GM21390 (cell line): ENCODE measurements around the gene CDC123.
A peak's percentile ranks its signal among the peaks of the same experiment; 100 is the strongest.
"Not testable (repeated sequence)": the region's sequence is repeated elsewhere in the genome, so short reads cannot be mapped to it uniquely, and the experiment has no call there.

Experiments used
- ATAC-seq: cut with Tn5 transposase; IDR thresholded peaks from one replicate; pipeline ENCODE4 v1.9.1; 2021; ENCODE audit not compliant: unreplicated experiment

The CDC123 gene, protein sequence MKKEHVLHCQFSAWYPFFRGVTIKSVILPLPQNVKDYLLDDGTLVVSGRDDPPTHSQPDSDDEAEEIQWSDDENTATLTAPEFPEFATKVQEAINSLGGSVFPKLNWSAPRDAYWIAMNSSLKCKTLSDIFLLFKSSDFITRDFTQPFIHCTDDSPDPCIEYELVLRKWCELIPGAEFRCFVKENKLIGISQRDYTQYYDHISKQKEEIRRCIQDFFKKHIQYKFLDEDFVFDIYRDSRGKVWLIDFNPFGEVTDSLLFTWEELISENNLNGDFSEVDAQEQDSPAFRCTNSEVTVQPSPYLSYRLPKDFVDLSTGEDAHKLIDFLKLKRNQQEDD

DNA sequence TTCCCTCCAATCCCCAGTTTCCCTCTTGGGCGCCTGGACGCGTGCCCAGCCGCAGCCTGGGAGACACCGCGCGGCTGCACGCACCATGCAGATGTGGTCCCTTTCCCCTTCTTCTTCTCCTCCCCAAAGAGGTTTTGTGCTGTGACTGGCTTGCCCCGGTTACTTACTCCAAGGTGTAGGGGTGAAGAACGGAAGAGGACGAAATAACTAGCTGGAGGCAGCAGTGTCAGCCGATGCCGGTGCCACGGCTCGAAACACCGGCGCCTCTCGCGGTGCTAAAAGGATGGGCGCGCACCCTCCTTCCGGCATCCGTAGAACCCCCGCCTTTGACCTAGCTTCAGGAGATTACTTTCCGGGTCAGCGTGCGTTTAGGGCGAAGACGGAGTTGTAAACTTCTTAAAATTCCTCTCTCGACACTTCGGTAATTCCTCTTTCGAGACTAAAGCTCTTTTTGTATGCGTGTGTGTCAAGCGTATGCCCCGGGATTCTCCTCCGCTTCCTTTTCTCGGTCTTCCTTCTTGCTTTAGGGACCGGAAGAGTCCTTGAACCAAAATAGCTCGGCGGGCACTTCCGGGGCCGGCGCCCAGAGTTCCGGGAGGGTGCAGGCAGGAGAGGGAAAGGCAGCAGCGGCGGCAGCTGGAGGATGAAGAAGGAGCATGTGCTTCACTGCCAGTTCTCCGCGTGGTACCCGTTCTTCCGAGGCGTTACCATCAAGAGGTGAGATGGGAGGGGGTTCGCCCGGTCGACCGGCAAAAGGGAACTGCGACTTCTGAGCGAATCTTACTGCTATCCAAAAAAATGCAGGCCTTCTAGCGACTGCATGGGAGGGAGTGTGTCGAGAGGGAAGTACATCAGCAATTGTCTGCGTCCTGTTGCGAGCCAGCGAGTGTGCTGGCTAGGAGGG, at the start of gene CDC123, which contains the start of gene NUDT5:
Gene CDC123, plus strand, starts transcription at position 586 of the 904 bp plus-strand sequence. Its CDS starts 58 bp downstream, at position 644.
Gene NUDT5, minus strand, starts transcription at position 289 of the 904 bp plus-strand sequence. CDS start 9,600 bp downstream, outside the sequence.
- ATAC-seq: peak; percentile 91

DNA sequence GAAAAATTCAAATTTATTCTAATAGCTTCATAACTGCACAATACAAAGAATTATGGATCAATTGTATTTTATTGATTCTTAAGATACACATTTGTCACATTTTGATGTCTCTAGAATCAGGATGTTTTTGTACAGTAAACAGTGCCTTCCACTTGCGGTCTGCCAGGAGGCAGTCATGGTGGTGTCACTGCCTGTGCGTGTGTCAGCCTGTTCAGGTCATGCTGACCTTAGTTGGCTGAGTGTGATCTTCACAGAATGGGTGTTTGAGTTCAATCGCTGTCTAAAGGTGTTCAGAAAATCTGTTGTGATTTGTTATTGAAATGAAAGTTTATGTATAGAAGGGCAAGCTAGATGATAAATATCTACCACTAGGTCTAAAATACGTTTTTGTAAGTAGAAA, 45.8 kb upstream of the CDC123 start:
- no peak for ATAC-seq

DNA sequence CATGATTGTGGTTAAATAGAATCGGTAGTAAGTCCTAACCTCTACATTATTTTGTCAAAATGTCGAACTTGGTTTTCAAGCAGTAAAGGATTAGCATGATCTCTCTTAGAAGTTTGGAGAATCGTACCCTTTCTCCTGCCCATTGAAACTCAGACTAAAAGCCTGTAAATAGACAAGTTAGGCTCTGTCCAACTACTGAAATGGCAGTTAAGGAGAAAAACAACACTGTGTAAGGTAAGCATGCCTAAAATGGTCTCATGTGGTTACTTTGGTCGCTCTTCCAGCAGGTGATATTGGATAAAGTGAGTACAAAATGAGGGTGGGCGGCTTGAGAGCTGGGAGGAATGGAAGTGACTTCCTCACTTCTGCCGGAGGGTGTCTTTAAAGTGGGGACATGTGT, 41.5 kb upstream of the CDC123 start:
- no peak for ATAC-seq

DNA sequence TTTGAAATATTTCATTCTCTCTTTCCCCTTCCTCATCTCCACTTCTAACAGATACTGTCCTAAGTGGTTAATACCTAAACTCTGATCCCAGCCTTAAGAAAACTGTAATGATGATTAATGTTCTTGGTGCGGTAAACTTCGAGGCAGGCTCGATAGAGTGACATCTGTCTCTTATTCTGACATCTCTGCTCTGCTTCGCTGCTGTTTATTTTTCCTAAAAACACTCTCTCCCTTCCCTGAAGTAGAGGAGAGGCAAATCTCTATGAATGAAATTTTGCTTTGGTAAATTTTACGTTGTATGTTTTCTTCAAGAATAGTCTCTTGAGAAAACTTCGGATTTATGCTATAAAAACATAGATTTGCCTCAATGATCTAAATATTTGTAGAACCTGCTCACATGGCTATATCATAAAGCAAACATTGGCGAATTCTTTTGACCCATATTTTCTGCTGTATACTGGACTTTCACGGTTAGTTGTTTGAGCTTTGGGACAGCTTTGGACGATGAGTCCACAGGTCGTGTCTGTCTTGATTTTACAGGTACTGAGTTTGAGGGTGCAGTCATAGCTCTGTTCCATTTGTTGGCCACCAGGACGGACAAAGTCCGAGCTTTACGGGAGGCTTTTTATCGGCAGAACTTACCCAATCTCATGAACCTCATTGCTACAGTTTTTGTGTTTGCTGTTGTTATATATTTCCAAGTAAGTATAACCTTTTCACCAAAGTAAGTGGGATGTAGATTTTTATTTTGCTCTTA, 39.4 kb upstream of the CDC123 start:
- no peak for ATAC-seq

DNA sequence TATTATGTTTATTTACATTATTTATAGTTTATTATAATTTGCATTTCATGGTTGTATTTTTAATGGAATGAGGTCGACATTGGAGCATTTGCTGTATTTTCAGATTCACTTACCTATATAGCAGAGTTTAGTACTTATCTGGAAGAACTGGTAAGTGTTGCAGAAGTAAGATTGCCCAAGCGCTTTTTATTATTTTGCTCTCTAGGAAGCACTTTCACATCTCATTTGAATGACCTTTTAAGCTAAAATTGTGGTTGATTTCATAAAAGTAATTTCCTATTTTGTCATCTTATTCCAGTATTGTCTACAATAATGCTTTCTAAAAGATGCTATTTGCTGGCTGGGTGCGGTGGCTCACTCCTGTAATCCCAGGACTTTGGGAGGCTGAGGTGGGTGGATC, 37.9 kb upstream of the CDC123 start:
- ATAC-seq: no peak

DNA sequence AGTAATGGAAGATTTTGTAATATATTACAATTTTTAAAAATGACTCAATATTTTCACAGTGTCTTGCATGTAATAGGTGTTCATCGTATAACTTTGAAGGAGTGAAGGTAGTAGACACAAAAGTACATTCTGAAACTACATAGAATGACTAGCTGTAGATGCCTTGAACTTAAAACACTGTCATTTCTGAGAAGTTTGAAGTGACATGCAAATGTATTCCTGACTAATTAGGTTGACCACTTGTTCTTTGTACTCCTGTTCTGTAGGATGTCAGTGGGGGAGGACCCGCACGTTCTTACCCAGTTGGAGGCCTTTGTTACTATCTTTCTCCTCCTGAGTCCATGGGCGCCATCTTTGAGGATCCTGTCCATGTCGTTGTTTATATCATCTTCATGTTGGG, 35.3 kb upstream of the CDC123 start:
- no peak for ATAC-seq

DNA sequence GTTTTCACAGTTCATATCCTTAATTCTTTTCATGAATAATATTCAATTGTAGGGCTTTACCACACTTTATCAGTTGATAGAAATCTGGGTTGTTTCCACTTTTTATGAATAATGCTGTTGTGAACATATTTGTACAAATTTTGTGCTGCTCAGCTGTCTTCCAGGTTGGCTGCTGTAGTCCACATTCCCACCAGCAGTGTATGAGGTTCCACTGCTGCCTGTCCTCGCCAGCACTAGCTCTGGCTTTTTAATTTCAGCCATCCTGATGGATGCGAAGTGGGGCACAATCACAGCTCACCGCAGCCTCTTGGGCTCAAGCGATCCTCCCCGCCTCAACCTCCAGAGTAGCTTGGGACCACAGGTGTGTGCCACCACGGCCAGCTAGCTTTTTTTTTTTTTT, 33.1 kb upstream of the CDC123 start:
- ATAC-seq: no peak

DNA sequence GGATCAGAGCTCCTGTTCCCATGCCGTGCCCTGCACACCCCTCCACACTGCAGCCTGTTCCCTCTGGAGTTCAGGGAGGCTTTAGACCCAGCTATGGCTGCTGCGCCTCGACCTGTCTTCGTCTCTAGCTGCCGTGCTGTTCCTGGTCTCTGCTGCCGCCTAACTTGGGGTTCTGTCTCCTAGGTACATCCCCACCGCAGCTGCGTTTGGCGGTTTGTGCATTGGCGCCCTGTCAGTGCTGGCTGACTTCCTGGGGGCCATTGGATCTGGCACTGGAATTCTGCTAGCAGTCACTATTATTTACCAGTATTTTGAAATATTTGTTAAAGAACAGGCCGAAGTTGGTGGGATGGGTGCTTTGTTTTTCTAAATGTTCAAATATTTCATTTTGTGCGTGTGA, 31.9 kb upstream of the CDC123 start:
- ATAC-seq: no peak

DNA sequence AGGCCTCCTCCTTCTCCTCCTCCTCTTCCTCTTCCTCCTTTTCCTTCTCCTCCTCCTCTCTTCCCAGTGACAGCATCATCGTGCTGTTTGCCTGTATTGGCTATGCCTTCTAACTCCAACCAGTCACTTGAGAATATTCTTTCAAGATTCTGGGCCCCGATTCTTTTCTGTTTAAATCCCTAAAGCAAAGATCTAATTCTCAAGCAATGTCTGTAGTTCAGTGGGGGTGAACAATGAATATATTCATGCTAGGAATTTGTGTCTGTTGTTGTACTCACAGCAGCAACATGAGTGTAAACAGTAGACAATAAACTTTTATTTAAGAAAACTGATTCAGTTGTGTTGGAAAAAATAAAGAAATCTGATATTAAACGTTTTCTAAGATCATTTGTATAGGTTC, 31.0 kb upstream of the CDC123 start:
- no peak for ATAC-seq

DNA sequence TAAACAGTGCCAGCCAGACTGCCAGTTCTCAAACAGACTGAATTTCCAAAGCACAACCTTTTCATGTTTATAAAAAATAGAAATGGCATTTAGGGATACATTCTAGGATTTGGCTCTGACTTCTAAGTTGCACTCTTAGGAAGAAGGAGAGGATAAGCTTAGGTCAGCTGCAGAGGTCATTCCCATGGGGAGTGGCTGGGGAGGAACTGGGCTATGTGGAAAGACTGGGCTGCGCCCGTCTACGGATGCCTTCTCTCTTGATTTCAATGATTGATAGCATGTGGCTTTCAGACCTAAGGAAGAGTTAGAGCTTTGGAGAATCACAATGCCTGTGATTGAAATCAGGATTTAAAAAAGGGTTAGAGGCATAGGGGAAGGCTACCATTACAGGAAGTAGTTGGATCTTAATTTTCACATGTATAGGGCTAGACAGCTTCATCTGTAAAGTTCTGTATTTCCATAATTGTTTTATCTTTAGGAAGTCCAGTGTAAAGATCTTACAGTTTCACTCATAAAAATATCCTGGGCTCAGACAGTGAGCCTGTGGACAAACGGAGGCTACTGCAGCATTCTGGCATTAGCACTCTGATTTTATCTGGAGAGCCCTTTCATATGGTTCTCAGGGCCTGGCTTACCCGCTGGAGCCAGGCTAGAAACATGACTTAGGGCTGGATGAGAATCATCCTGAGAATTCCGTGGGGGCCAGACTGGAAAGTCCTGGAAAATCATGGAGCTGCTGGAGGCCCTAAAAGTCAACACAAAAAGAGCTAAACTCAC, 29.8 kb upstream of the CDC123 start:
- ATAC-seq: no peak

DNA sequence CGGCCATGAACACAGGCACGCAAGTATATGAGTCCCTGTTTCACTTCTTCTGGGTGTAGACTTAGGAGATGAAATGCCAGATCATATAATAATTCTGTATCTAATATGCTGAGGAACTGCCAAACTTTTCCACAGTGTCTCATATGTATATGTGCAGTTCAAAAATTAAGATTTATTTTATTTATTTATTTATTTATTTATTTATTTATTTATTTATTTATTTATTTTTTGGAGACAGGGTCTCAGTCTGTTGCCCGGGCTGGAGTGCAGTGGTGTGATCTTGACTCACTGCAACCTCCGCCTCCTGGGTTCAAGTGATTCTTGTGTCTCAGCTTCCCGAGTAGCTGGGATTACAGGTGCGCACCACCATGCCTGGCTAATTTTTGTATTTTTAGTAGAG, 24.5 kb upstream of the CDC123 start:
- ATAC-seq: not testable (repeated sequence)

DNA sequence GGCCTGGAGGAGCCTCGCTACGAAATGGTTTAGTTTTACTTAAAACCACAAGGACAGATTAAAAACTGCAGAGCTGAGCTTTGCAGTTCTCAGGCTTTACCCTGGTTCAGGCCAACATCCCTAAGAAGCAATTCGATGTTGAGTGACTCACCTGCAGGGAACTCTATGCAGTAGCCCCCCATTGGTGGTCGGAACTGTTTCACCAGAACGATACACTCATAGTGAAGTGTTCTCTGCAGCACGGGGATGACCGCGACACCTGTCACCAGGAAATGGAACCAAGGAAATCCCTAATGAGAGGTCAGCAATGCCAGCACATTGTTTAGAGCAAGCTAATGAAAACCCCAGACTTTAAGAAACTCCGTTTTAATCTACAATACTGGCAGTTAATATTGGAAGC, 18.3 kb upstream of the CDC123 start:
- no peak for ATAC-seq

DNA sequence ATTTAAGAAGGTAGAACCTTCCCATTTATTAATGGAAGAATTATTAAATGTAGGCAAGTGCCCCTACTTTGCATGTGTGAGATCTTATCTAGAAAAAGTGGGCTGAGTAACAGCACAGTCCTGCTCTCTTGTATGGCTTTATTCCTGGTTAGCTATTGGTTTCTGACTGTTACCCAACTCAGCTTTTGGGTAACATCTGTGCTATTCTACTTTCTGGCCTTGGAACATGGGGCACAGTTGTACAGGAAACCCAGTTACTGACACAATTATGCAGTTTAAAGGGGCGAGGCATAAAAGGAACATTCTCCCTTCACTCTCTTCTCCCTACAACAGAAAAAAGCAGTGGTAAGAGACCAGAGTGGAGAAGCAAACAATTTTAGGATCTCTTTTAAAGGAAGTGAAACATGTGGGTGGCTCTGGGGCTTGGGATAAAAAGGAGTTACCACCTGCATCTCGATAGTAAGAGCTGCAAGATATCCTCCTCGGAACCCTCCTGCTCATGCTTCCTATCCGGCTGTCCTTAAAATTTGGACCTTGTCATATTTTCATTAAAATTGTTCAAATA, 16.3 kb upstream of the CDC123 start:
- ATAC-seq: no peak

DNA sequence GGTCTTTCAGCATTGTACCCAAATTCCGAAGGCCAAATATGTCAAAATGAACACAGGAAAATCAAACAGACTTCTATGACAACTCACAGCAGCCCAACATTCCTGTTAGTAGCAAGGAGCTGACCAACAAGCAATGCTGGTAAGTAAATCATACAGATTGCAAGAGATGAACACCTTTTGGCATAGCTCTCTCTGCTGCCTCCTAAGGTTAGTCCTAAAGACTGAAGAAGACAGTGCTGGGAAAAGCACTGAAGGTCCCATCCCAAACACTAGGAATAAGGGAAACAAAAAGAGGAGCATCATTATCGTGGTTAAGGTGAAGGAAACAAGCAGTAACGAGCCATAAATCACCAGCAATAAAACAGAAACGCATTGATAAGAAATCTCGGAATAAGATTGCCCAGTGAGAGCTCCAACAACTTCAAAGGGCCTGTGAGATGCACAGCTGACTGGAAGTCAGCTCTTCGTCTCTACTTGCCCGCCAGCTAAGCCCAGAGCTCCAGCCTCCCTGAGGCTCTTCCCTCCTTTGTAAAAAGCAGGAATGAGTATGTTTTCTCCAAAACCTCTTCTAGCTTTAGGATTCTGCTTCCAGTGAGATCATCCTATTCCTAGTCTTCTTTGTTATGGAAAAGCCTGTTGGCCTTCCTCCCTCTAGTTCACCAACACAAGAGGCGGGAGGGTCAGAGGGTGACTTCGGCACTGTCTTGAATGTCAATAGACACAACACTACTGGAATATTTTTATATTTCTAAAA, 15.6 kb upstream of the CDC123 start:
- no peak for ATAC-seq

DNA sequence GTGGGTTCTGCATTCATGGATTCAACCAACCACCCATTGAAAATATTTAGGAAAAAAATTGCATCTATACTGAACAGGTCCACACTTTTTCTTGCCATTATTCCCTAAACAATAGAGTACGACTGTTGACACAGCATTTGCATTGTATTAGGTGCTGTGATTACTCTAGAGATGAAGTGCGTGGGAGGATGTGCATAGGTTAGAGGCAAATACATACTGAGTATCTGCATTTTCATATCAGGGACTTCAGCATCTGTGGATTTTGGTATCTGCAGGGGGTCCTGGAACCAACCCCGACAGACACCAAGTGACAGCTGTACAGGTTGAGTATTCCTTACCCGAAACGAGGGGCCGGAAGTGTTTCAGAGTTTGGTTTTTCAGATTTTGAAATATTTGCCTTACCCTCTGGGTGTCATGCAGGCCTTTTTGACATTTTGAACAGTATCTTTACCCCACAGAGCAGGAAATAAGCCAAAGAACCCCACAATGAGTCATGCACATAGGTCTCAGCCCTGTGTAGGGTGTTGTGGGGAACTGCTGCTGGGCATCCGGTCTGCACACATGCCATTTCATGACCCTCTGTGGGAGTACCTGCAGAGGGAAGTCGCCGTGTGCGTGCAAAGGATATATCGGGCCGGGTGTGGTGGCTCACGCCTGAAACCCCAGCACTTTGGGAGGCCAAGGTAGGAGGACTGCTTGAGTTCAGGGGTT, 14.8 kb upstream of the CDC123 start:
- no peak for ATAC-seq

DNA sequence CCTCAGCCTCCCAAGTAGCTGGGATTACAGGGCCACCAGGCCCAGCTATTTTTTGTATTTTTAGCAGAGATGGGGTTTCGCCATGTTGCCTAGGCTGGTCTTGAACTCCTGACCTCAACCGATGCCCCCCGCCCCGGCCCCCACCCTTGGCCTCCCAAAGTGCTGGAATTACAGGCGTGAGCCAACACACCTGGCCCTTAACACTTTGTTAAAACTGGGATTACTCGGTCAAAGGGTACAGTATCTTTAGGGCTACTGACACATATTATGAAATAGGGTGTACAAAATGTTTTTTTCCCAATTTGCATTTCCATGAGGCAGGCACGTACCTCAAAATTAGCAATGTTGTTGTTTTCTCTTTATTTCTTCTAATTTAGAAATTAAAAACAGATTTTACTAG, 11.8 kb upstream of the CDC123 start:
- ATAC-seq: no peak

DNA sequence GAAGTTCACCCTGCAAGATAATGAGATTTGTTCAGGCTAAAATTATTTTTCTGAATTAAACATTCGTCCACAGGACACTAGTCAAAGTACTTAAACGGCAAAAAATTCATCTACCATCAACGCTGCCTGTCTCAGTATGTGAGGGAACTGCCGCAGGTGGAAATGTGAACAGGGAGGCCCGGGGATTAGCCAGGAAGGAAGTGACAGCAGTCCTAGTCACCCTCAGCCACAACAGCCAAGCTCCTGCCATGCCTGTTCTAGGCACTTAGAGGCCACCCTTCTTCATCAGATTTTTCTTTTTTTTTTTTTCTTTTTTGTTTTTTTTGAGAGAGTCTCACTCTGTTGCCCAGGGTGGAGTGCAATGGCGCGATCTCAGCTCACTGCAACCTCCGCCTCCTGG, 9.7 kb upstream of the CDC123 start:
- no peak for ATAC-seq

DNA sequence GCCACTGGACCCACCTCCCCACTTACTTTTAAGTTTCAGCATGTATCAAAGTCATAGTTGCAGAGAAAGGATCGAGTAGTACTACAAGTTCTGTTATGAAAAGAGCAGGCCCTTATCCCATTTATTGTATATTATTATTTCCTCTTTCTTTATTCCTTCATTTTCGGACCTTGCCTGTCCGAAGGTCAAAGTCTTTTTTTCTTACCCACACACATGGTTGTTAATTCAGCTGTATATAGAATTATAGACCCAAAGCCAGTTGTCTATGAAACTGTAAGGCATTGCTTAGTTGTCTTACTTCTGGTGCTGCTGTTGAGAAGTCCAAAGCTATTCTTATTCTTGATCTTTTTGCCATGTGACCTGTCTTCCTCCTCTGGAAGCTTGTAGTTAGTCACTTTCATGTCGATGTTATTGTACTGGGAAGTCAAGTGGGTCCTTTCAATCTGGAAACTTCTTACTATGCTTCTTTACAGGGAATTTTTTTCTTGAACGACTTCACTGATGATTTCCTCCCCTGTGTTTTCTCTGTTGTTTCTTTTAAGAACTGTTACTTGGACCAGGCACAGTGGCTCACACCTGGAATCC, 8.6 kb upstream of the CDC123 start:
- ATAC-seq: no peak

DNA sequence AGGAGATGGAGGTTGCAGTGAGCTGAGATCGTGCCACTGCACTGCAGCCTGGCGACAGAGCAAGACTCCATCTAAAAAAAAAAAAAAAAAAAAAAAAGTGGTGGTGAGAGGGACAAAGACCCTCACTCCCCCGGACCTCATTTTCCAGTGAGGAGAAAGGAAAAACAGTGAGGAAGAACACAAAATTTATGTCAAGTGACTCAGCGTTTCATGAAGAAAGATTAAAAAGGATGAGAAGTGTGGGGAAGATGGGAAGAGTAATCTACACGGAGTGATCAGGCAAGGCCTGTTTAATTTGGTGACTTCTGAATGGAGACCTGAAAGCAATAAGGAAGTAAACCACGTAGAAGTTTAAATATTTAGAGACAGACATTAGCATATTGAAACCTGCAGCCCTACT, 7.3 kb upstream of the CDC123 start:
- no peak for ATAC-seq
